NCI-H146 treated with DMSO at 0.1 percent for 48 hours (cell line): ENCODE data around the gene POU2F3.
A peak's percentile ranks its signal among the peaks of the same experiment; 100 is the strongest.

Experiments used
- DNase-seq: peaks from one replicate; lab custom pipeline; 2025; ENCODE audit not compliant: unreplicated experiment; lab: John Stamatoyannopoulos, UW

Gene POU2F3

DNA sequence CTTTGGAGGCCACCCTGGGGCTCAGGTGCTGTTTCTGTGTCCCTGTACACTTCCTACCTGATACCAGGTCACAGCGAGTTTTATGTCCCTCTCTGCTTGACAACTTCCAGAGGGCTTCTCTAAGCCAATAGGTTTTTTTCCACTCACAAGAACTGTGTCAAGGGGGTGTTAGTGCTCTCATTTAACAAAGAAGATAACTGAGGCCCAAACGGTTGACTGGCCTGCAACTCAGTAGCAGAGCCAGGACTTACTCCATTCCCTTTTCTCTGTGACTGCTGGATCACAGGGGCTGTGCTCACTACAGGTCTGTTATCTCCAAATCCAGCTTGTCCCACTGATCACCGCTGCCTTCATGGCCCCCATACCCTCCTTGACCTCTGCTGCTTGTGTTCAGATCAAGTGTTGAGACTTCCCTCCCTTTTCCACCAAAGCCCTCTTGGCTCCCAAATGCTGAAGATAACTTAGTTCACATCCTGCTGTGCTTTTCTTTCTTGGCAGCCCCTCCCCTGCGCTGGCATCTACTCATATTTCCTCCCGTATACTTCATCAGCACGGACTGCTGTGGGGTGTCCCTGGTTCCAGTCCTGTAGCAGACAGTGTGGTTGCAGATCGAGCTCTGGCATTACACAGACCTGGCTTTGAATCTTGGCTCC, 41.3 kb downstream of the POU2F3 start:
- DNase-seq, result no peak

DNA sequence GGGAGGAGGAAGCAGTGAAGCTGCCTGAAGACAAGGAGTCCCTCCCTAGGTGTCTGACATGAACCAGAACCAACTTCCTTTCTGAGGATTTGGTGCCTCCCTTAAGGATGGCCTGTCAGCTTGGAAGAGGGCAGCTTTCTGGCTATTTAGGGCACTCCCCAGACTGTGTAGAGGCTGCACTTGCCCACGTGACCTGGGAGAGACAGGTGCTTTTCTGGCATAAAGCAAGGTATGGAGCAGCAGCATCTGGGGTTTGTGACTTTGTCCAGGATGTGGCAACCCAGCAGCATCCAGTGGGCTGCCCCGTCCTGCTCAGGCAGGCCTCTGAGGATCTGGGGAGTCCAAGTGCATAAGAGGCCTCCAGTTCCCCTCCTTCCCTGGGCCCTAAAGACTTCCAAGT, 43.2 kb downstream of the POU2F3 start:
- DNase-seq, result no peak

DNA sequence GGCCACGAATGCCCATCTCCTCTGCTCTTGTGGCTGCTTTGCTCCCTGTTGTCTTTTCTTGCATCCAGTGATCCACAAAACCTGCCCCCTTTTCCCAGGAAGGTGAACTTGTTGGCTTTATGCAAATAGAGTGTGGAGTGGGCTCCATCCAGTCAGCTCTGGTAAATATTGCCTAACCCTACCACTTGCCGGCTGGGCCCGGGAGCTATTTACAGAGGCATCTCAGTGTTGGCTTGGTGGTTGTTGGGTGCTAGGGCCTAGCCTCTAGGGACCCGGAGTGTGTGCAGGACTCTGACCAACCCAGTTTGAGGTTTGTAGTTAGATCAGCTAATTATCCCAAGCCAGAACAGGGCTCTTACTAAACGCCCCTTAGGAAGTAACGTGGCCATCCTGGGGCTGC, 44.3 kb downstream of the POU2F3 start:
- no peak for DNase-seq

DNA sequence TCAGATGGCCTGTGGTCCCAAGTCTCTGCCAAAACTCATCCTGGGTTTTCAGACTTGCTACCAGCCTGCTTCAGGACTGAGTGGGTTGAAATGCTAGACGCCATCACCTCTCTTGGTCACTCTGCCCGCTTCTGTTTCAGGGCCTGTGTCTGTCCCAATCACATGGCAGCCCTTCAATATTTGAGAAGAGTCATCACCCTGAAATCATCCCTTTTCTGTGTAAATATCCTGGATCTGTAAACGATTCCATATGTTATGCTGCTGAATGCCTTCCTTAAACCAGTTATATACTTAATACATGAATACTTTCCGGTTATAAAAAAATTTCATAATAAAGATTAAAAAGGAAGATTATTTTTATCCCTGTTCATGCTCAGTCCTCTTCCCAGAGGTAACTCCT, 45.3 kb downstream of the POU2F3 start:
- no peak for DNase-seq

DNA sequence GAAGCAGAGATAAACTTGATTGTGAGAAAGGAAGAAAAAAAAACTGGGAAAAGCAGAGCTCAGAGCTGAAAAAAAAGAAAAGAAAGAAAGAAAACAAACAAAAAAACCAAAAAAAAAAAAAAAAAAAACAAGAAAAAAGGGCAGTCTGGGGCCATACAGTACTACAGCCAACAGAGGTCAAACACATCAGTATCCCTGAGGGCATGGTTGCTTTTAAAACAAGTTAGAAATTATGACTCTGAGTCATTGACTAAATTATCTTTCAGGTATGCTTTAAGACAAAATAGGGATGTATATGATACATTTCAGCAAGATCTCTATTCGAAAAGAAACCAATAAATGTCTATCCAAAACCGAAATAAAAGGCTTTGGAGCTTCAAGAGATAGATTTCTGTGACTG, 48.1 kb downstream of the POU2F3 start:
- DNase-seq, result no peak

DNA sequence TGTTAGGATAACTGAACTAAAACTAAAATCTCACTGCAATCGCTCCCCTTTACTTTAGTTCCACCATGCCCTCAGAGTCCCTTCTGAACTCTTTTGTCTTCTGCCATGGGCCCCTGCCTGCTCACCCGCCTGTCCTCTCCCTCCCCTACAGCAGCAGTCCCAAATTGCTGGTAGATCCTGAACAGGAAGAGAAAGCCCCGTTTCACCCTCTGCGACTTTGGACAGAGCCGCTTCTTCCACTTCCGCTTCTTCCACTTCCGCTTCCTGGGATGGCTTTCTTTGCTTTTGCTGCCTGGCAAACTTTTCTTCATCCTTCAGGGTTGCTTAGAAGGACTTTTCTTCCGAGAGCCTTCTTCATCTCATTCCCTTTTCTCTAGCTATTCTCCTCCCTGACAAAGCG, 49.5 kb downstream of the POU2F3 start:
- DNase-seq, result no peak

DNA sequence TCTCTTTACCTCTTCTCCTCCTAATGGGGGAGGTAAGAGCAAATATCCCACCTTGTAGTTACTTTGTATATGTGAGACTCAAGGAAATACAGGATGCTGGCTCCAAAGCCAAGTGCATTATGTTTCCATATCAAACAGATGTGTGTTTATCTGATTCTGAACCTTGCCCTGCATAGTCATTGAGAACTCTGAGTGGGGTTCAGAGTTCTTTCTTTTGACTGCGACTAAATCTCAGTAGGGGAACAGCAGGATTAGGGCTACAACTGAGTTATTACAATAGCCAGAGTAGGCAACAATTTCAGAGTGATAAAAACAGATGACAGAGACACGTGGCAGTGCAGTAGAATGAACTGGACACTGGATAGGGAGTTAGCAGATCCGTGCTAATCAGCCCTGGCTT, 51.0 kb downstream of the POU2F3 start:
- DNase-seq, result no peak

DNA sequence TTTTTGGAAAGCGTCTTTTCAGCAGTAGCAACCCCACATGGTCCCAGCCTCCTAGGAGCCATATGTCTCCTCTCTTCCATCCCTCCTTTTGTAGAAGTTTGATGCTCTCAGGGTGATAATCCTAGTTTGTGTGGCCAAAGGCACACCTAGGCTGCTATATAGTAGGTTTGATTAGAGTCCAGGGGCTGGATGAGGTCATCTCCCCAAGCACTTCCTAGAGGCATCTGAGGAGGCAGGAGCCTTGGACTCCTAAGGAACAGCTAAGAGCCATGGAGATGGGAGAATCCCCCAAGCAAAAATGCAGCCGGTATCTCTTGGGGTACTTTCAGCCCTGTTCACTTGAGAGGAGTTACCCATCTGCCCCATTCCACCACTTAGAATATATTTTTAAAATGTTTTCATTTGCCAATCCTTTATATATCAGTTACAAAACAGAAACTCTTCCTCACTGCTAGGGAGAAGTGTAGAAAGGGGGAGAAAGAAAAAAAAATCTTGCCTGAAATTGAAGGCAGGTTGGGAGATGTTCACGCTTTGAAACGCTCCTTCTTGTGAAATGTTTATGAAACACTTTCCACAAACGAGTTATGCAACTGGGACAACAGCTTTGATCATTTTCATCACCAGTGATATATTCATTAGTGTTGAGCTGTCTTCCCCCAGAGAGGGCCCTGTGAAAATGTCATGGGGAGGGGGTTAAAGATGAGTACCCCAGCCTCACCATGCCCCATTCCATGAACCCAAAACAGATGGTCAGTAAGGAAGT, 53.3 kb downstream of the POU2F3 start:
- no peak for DNase-seq

DNA sequence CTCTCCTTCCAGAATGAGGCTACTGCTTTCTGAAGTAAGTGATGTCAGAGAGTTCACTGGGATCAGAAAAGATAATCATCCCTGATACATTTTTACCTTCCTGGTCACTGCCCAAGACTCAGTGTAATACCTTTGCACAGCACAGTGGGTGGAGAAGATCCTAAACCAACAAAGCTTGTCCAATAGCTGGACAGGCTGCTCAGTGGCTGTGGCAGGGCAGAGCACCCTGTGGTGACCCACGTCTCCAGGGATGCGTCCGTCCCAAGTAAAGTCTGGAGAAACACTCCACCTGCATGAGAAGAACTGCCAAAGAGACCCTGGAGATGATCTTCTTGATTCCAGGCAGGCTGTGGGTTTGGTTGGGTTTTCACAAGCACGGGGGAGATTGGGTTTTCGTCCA, 54.2 kb downstream of the POU2F3 start:
- no peak for DNase-seq

DNA sequence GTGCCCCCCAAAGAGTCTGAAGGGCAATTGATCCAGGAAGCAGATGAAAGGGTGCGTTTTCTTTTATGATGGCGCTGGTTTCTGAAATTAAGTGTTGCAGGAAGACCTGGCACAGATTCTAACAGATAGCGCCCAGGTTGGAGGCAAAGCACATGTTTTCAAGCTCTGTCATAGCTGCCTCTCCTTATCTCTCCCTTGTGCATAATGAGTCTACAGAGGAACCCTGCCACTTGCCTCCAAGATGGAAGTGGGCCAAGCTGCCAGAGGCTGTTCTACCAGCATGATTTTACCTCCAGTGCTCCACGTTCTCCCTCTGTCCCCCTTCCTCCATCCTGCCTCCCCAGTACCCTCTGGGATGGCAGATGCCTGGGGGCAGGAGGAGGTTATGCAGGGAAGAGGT, 55.2 kb downstream of the POU2F3 start:
- no peak for DNase-seq

DNA sequence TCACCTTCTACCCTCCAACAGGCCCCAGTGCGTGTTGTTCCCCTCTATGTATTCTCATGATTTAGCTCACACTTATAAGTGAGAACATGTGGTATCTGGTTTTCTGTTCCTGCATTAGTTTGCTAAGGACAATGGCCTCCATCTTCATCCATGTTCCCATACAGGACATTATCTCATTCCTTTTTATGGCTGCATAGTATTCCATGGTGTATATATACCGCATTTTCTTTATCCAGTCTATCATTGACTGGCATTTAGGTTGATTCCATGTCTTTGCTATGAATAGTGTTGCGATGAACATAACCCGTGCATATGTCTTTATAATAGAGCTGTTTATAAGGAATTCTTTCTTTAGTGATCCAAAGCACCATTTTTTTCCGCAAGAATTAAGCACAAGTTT, 56.6 kb downstream of the POU2F3 start:
- DNase-seq, result no peak

DNA sequence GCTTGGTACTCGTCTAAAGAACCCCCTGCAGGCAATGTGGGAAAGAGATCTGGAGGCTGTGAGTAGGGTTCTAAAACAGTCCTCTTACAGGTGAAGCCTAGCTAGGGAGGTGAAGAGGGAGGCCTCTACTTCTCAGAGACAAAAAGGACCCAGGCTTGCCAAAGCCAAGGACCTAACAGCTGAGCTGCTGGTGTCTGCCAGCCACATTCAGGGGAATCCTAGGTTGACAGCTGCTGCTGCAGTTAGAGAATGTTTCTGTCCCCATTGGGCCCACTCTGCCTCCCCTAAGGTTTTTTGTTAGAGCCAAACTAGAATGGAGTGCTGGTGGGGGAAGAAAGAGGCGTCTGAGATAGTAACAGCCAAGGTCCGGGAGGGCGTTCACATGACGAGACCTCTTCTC, 58.5 kb downstream of the POU2F3 start:
- no peak for DNase-seq

DNA sequence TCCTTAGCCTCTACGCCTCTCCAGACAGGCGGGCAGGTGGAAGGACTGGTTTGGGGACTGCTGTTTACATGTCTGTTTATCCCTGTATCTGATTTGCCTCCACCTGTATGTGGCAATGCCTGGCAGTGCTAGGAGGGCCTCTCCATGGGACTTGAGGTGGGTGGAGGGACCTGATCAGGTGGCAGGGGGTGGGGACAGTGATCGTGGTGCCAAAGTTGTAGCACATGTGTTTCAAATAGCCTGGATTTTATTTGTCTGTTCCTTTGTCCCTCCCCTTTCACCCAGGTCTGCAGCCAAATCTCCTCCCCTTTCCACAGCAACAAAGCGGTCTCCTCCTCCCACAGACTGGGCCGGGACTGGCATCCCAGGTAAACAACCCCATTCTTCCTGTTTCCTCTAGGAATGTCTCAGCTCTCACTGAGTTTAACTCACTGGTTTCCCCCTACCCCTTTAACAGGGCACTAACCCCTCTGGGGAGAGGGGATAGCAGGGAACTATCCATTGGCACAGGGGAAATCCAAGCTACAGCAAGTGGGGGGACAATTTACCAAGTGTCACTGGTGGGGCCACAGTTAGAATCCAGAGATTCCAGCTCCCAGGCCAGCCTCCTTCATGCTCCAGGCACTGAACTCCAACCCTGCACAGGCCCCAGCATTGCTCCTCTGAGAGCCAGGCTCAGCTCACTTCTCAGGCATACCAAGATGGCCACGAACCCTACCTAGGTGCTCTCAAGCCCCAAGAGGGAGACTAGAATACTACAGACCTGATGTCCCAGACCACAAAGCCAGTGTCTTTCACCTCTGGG, 62.3 kb downstream of the POU2F3 start:
- DNase-seq, result no peak

DNA sequence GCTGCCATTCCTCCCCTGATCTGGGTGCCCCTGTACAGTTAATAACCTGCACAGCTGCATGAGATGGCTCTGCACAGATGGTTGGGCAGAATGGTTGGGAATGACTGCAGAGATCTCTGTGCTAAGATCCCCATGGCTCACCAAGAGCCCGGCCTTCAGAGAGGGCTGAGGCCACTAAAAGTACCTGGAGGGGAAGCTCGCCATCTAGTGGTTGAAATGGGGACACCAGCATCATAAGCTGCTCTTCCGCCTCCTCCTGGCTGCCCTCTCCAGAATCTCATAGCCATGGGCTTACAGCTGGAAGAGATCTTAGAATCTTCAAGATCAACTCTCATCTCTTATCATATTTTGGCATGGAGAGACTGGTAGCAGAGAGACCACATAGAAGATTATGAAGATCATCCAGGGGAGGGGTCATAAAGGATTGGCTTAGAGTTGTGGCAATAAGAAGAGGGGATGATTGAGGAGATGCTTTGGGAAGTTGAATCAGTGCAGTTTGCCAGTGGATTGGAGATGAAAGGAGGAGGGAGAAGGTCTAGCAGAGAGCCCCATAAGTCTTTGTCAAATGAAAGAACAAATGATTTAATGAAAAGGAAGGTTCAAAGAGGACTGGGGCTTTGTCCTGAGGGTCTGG, 63.2 kb downstream of the POU2F3 start:
- peak; percentile 57 for DNase-seq

DNA sequence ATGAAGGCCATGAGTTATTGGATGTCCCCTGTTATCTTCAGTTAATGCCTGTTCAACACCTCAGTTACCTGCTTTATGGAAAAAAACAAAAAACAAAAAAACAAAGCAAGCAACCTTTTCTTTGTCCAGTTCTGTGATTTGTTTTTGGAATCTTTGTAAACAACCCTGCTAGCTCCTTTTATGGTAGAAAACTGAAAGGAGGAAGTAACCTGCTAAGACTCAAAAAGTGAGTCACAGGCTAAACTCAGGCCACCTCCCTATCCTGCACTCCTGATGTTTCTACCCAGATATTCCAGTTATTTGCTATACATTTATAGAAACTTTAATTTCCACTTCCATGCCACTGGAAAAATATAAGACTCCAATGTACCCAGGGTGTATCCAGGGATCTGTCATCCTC, 64.6 kb downstream of the POU2F3 start:
- DNase-seq, result no peak

DNA sequence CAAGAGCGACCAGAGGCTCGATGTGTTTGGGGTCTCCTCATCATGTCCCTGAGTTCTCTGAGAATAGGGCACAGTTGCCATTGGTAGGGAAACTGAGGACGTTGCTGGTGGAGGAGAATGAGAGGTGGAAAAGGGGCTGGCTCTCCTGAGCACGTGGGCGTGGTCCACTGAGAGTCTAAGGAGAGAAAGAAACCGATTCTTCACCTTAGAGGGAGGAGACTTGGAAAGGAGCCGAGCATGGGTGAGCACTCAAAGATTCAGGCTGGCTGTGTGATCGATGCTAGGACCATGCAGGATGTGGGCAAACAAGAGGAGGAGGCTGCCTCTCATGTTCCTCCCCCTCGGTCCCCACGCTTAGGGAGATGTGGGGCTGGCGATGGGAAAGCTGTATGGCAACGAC, 65.3 kb downstream of the POU2F3 start:
- DNase-seq, result no peak

DNA sequence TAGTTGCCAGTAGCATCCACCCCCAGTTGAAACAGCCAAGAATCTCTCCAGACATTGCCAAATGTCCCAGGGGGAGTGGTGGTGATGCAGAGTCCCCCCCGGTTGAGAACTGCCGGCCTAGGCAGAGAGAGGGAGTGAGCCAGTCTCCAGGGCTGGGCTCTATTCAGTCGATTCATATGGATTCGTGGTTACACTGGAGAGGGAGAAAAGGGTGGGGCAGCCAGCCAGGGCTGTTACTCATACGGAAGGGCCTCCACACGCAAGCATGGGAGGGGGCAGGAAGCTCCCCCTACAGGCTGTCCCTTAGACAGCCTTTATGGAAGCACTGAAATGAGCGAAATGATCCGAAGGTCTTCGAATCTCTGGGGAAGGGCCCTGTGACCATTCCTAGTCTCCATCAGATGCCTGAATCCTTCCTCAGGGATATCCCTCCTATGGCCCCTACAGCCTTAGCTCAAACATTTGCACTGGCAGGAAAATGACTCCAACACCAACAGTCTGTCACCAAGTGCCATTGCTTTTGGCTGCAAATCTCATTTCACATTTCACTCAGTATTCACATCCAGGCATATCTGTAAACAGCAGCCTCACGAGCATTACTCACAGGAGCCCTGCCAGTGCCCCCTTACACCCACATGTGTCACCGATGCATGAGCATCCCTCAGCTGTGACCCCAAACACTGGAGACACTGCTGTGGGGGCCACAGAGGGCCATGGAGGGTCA, 66.7 kb downstream of the POU2F3 start:
- DNase-seq, result no peak

DNA sequence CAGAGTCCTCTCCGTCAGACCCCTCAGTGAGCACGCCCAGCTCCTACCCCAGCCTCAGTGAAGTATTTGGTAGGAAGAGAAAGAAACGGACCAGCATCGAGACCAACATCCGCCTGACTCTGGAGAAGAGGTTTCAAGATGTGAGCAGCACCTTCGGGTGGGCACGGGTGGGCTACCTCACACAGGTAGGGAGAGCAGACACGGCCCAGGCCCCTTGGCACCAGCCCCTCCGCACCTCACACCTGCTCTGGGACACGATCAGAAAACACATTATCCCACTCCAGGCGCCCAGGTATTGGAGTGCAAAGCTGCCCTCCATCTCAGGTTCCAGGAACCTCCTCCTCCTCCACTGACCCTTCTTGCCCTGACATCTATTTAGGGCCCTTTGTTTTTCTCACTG, 67.5 kb downstream of the POU2F3 start:
- DNase-seq, result no peak

DNA sequence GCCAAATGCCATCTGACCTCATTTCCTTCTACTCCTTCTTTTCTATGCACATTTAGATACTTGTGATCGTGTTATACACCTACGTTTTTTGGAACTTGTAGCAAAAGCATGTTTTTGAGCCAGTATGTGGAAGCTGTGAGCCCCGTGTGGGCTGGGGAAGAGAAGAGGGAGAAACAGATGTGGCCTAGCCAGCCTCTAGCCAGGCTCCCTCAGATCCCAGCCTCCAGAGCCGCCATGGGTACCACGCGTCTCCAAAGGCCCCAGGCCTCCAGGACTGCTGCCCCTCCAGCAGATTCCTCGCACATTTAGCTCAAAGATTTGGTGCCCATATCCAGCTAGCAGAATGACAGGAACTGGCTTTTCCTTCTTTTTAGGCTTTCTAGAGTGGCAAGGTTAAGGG, 68.1 kb downstream of the POU2F3 start:
- DNase-seq, result no peak

DNA sequence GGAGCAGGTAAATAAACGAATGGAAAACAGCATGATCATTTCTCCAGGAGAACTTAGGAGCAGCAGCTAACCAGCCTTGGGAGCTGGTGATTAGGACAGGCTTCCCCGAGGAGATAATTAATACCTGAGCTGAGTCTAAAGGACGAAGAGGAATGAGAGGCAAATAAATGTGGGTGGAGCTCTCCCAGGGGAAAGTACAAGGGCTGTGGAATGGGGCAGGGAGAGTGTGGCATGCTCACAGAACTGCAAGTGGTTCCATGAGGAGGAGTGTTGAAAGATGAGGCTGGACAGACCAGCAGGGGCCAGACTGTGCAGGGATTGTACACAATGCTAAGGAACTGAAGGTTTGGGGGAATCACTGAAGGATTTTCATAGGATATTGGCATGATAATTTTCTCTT, 70.9 kb downstream of the POU2F3 start:
- DNase-seq, result no peak

DNA sequence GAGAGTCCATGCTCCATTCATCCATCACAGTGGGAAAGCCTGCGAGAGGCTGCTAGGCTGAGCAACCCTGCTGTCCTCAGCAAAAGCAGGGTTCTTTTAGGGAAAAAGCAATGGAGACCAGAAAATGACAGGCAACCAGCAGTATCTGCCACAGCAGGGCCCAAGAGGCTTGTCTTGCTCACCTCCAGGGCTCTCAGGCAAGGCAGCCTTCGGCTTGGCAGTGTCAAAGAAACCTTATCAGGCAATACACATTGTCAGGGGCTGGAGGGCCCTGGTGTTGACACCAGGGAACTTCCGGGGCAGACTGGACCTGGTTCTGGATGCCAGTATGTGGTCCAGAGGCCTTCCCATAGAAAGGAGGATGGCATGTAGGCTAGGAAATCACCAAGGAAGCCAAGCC, 74.9 kb downstream of the POU2F3 start:
- no peak for DNase-seq
